Erythroblast (primary cell): ENCODE data around the gene FRYL.

Experiments used
- GATA1 ChIP-seq: IDR thresholded peaks from 2 replicates; pipeline ENCODE4 v1.6.1; 2011; ENCODE audit warnings: low read depth, mild to moderate bottlenecking, control low read depth, low read length, moderate library complexity
- POLR2A ChIP-seq: IDR thresholded peaks from 2 replicates; pipeline ENCODE4 v1.6.1; 2011; ENCODE audit warnings: mild to moderate bottlenecking, low read length

DNA sequence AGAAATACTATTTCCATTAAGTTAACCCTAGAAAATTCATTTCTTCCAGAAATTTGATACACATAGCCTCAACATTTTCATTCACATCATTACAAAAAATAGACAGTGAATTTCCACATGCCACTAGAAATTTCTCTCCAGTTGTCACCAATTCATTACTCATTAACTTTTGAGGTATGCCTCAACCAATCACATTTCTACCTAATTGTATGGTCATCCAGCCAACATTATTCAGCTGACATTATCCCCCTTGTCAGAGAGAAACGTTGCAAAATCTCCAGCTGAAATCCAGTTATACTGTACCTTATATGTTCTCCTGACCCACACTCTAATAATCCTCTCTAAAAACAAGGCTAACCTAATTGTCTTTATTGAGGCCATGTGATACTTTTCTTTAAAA, 24.8 kb downstream of the FRYL start:
- no peak for TF ChIP-seq POLR2A
- no peak for TF ChIP-seq GATA1
